Measurements from ENCODE around the gene ACAD8.
"Not testable (repeated sequence)": the region's sequence is repeated elsewhere in the genome, so short reads cannot be mapped to it uniquely, and the experiment has no call there.

GRCh38 chr11:134284349-134284748 lies 31.0 kb downstream of the ACAD8 start:
- not testable (repeated sequence) for TF ChIP-seq GABPA (IDR thresholded peaks at IDR 0.05; ENCODE audit: borderline replicate concordance, insufficient read depth, low read length); MAX (IDR thresholded peaks at IDR 0.05); POLR2AphosphoS5 (IDR thresholded peaks at IDR 0.05; ENCODE audit: low read depth, low read length); POLR2A (IDR thresholded peaks at IDR 0.05; ENCODE audit: control extremely low read depth in 1 of 2, low read depth in 2 of 2, low read length in 2 of 2); CHD7 (IDR thresholded peaks at IDR 0.05; ENCODE audit: insufficient replicate concordance, low read length); EP300 (IDR thresholded peaks at IDR 0.05; ENCODE audit: borderline replicate concordance in 1 of 2, low read depth in 2 of 2, low read length in 2 of 2); SP1 (IDR thresholded peaks at IDR 0.05; ENCODE audit: low read depth, low read length); SIN3A (conservative IDR thresholded peaks at IDR 0.05 in 1 of 2, IDR thresholded peaks at IDR 0.05 in 1 of 2; ENCODE audit: low read depth in 1 of 2, low read length in 2 of 2)
- TF ChIP-seq, protein P1, sequence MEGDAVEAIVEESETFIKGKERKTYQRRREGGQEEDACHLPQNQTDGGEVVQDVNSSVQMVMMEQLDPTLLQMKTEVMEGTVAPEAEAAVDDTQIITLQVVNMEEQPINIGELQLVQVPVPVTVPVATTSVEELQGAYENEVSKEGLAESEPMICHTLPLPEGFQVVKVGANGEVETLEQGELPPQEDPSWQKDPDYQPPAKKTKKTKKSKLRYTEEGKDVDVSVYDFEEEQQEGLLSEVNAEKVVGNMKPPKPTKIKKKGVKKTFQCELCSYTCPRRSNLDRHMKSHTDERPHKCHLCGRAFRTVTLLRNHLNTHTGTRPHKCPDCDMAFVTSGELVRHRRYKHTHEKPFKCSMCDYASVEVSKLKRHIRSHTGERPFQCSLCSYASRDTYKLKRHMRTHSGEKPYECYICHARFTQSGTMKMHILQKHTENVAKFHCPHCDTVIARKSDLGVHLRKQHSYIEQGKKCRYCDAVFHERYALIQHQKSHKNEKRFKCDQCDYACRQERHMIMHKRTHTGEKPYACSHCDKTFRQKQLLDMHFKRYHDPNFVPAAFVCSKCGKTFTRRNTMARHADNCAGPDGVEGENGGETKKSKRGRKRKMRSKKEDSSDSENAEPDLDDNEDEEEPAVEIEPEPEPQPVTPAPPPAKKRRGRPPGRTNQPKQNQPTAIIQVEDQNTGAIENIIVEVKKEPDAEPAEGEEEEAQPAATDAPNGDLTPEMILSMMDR (IDR thresholded peaks at IDR 0.05; ENCODE audit: control extremely low read depth in 1 of 3, insufficient read depth in 1 of 3, low read depth in 1 of 3, low read length in 3 of 3): not testable (repeated sequence)
- TF ChIP-seq, protein P2, sequence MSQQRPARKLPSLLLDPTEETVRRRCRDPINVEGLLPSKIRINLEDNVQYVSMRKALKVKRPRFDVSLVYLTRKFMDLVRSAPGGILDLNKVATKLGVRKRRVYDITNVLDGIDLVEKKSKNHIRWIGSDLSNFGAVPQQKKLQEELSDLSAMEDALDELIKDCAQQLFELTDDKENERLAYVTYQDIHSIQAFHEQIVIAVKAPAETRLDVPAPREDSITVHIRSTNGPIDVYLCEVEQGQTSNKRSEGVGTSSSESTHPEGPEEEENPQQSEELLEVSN (IDR thresholded peaks at IDR 0.05): not testable (repeated sequence)

Data from H1 (cell line).